Measurements from ENCODE around the gene VPS33A. TPM values are rescaled to one million over a fixed set of nuclear protein-coding genes. Genes with fewer than 3 reads are reported as not detected.
"Not testable (repeated sequence)": the region's sequence is repeated elsewhere in the genome, so short reads cannot be mapped to it uniquely, and the experiment has no call there.

Gene VPS33A
- polyA plus RNA-seq, 4 donors = 13.2 to 18.4 (median 17.6) TPM

- not testable (repeated sequence) for DNase-seq (ENCODE audit: low read depth in 4 of 4, low spot score in 3 of 4)
Measured at GRCh38 chr12:122258939-122259338, 7.4 kb downstream of the VPS33A start.

- not testable (repeated sequence) for DNase-seq (ENCODE audit: low read depth in 4 of 4, low spot score in 3 of 4)
Measured at GRCh38 chr12:122258462-122258861, 7.8 kb downstream of the VPS33A start.

GRCh38 chr12:122250536-122250935 is 15.8 kb downstream of the VPS33A start:
- DNase-seq (ENCODE audit: low read depth in 4 of 4, low spot score in 3 of 4) = no peak

DNA sequence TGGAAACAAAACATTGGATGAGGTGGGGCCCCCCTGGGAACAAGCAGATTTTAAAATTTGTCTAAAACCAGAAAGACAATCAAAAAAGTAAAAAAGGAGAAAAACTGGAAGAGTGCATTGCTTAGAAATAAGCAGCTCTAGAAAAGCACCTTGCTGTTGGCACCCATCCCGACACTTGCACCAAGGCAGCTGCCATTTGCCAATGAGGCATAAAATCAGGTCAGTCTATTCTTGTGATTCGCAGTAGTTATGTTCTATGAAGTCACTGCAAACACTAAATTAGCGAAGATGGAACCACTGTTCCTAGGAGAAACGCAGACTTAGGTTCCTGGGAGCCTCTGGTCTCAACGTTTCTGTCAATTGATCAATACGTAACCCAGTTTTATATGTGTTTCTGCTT is 16.2 kb downstream of the VPS33A start:
- DNase-seq (ENCODE audit: low read depth in 4 of 4, low spot score in 3 of 4) = no peak

GRCh38 chr12:122245553-122245952 is 20.7 kb downstream of the VPS33A start:
- DNase-seq (ENCODE audit: low read depth in 4 of 4, low spot score in 3 of 4) = no peak

DNA sequence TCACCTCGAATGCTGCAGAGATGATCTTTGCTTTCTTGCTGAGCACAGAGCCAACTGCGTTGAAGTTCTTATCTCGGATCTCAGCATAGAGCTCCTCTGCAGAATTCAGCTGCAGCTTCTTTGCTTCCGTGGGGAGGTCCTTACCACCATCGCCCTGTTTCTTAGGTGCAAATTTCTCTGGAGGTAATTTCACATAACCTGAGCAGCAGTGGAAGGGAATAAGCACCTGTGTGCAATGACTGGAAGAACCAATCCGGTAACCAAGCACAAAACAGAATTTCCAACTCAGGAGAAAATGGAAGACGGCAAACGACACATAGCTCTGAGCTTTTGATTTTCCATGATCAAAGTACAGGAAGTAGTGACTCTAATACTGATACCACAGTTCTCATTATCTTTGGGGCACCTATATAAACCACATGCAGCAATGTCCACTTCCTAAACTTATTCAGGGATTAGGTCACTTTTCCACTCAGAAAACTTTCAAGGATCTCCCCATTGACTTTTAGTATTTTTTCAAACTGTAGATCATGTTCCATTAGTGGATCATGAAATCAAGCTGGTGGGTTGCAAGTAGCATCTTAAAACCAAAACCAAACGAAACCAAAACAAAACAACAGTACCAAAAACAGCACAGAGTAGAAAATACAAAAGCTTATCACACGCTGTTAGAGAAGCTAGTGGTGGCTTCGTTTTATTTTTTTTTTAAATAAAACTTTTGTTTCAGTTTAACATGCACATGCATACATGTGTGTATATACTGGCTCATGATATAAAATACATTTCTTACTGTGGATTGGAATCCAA is 21.5 kb downstream of the VPS33A start:
- DNase-seq (ENCODE audit: low read depth in 4 of 4, low spot score in 3 of 4) = no peak

DNA sequence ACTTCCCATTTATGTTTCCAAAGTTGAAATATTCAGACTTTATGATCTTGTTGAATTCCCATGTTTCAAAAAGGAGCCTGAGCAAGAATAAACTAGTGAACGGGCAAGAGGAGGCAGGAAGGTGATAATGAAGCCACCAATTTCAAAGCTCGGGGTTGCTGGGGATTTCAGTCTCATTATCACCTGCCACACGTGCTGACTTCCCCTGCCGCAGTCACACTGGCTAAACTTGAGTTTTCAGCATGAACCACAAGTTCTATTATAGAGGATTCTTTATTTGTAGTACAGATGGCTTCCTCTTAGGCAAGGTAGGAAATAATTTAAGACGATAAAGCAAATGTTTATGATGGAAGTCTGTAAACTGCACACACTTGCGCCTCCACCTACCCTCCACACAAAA is 22.3 kb downstream of the VPS33A start:
- DNase-seq (ENCODE audit: low read depth in 4 of 4, low spot score in 3 of 4) = no peak

DNA sequence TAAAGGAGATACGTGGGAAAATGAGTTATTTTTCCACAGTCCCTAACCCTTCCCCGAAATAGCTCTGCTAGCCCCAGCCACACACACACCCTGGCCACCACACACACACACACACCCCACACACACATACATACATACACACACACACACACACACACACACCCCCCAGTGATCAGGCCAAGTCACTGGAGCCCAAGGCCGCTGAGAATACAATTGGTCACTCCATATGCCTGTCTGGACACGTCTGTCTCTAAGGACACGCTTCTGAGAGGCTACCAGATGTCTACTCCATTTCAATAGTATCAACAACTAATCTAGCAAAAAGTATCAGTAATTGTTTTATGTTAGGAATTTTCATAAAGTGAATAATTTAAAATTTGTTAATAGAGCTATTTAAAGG is 27.4 kb downstream of the VPS33A start:
- DNase-seq (ENCODE audit: low read depth in 4 of 4, low spot score in 3 of 4) = no peak

GRCh38 chr12:122235741-122236140 is 30.6 kb downstream of the VPS33A start:
- DNase-seq (ENCODE audit: low read depth in 4 of 4, low spot score in 3 of 4) = no peak

DNA sequence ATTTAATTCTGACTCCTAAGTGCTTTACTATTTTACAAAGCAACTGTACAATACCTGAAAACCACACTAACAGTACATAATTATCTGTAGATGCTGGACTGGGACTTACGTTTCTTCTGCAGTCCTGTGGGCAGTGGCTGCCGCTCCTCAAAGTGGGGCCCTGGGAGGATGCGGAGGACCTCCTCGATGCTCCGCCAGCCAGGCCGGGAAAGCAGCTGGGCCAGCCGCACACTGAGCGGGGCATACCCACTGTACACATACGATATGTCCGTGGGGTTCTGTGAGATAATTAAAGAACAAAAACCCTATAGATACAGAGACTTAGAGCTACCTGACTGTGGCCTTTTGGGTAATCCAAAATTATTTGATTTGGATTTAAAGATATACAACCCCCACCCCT is 33.6 kb downstream of the VPS33A start:
- DNase-seq (ENCODE audit: low read depth in 4 of 4, low spot score in 3 of 4) = no peak

DNA sequence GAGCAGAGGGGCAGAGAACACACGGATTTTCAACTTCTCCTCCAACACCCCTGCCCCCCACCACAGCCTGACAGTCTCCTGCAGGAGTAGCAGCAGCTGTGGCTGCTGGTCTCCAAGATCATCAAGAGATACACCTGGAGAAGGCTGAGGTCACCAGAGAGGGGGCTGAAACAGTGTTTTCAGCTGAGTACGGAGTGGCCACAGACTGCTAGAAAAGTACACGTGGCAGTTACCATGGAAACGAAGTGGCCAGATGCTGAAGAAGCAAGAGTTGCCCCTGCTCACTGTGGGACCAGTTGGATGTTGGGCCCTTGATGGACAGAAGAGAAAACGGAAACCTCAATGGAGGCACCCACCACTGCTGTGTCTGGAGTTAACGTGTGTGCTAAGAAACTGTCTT is 35.5 kb downstream of the VPS33A start:
- no peak for DNase-seq (ENCODE audit: low read depth in 4 of 4, low spot score in 3 of 4)

GRCh38 chr12:122228092-122228491 is 38.2 kb downstream of the VPS33A start:
- DNase-seq (ENCODE audit: low read depth in 4 of 4, low spot score in 3 of 4) = no peak

GRCh38 chr12:122227341-122227740 is 39.0 kb downstream of the VPS33A start:
- no peak for DNase-seq (ENCODE audit: low read depth in 4 of 4, low spot score in 3 of 4)

DNA sequence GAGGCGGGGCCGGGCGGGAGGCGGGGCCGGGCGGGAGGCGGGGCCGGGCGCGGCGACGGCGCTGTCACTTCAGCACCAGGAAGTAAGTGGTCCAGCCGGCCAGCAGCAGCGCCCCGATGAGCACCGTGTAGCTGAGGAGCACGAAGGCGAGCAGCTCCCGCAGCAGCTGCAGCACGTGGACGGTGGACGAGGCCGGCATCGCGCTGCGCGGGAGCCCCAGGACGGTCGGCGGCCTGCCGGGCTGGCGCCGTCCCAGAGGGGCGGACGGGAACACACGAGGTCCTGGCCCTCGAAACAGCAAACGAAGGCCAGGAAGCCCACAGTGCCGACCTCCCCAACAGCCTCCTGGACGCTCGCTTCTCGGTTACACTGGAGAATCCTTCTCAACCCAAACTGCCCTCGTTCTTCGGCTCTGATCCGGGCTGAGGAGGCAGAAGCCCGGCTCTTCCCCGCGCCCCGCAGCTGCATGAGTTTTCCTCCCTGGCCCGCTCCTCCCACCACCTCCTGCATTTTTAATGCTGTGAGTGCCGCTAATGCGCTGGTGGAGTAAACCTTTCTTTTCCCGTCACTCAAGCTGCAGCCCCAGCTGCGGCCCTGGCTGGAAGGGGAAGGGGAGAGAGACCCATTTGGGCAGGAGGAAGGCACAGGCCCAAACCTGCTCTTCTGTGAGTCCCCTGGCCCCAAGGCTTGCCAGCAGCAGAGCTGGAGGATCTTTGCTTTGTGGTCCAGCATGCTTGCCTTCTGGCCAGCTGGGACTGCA is 39.7 kb downstream of the VPS33A start:
- no peak for DNase-seq (ENCODE audit: low read depth in 4 of 4, low spot score in 3 of 4)

GRCh38 chr12:122225683-122226365 is 40.5 kb downstream of the VPS33A start, which contains the start of gene DIABLO:
TSS of gene DIABLO (minus strand) at chr12:122226052. CDS start at chr12:122226014, 38 bp downstream.
- DNase-seq (ENCODE audit: low read depth in 4 of 4, low spot score in 3 of 4) = peak; percentile 98 to 99 (median 99)

DNA sequence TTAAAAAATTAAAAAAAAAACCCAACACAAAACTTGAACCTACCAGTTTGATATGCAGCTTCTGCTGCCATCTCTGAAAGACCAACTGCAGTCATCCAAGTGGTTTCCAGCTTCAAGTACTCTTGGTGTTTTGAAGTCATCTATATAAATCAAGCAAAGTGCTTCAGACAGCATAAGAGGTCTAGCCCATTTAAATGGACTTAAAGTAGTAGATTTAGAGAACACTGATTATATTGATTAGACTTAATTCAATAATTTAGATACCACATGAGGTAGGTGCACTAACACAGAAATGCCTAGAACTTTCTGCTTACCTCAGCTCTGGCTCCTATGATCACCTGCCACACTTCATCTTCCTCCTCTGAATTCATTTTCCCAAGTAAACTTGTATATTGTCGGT is 49.8 kb downstream of the VPS33A start:
- DNase-seq (ENCODE audit: low read depth in 4 of 4, low spot score in 3 of 4) = no peak

DNA sequence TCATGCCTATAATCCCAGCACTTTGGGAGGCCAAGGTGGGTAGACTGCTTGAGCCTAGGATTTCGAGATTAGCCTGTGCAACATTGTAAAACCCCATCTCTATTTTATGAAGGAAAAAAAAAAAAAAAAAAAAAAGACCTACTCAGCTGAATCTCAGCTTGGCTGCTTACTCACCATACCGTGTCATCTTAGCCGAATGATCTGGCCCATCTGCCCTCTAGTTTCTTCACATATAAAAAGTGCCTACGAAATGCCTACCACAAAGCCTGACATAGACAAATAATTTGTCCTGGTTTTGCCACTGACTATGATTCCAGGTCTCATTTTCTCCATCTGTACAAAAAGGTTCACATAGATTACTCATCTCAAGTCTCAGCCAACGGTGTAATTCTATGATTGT is 50.5 kb downstream of the VPS33A start:
- no peak for DNase-seq (ENCODE audit: low read depth in 4 of 4, low spot score in 3 of 4)

DNA sequence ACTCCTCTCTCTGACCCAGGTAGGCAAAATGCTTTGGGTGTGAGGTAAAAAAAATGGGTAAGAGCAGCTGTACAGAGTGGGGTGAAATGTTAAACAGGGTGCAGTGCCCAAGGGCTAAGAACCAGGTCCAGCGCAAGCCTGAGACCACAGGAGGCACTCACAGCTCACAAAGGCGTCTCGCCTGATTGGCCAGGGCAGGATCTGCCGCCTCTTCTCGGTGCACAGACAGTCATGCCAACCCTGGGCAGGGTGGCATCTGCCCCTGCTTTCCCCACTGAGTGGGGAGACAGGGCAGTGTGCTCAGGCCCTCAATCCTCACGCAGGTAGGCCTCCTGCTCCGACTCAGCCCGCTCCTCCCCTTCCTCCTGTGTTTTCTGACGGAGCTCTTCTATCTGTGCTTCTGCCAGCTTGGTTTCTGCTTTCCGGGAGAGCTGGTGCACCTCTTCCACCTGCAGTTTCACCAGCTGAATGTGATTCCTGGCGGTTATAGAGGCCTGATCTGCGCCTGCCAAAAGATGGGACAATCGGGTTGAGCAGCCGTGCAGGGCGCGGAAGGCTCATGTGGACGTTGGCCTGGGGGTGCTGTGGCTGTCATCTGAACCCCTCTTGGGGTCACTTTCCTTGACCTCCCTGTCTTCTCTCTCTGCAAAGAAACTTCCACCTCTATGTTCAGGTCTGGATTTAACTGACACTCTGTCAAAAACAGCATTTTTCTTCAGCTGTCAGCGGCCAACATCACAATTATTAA is 58.0 kb downstream of the VPS33A start:
- DNase-seq (ENCODE audit: low read depth in 4 of 4, low spot score in 3 of 4) = no peak

DNA sequence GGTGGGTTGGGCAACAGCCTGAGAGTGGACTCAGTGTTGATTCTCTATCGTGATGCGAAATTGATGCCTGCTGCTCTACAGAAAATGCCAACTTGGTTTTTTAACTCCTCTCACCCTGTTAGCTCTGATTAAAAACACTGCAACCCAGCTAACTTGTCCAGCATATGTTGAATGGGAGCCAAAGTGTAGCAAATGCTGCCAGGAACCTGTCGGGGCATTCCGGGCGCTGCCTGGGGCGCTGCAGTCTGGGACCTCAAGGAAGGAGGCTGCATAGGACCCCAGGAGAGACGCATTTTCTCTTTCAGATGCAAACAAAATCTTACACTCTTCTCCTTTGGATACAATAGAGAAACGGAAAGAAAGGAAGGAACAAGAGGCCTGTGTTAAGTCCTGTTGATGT is 58.9 kb downstream of the VPS33A start:
- DNase-seq (ENCODE audit: low read depth in 4 of 4, low spot score in 3 of 4) = no peak

DNA sequence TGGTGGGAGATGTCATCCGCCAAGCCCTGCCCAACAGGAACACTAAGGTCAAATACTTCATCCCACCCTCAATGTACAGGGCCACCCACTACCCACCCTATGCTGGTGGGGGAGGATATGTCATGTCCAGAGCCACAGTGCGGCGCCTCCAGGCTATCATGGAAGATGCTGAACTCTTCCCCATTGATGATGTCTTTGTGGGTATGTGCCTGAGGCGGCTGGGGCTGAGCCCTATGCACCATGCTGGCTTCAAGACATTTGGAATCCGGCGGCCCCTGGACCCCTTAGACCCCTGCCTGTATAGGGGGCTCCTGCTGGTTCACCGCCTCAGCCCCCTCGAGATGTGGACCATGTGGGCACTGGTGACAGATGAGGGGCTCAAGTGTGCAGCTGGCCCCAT is 59.3 kb downstream of the VPS33A start:
- no peak for DNase-seq (ENCODE audit: low read depth in 4 of 4, low spot score in 3 of 4)
